Ecto neural progenitor cell (in vitro differentiated cells): Measurements from ENCODE around the gene LRRC38.
A peak's percentile ranks its signal among the peaks of the same experiment; 100 is the strongest.

Experiments
- DNase-seq: peaks from one replicate; pipeline ENCODE4 v3.0.0-alpha.2; 2018; ENCODE audit warnings: low spot score

LRRC38 gene

DNA sequence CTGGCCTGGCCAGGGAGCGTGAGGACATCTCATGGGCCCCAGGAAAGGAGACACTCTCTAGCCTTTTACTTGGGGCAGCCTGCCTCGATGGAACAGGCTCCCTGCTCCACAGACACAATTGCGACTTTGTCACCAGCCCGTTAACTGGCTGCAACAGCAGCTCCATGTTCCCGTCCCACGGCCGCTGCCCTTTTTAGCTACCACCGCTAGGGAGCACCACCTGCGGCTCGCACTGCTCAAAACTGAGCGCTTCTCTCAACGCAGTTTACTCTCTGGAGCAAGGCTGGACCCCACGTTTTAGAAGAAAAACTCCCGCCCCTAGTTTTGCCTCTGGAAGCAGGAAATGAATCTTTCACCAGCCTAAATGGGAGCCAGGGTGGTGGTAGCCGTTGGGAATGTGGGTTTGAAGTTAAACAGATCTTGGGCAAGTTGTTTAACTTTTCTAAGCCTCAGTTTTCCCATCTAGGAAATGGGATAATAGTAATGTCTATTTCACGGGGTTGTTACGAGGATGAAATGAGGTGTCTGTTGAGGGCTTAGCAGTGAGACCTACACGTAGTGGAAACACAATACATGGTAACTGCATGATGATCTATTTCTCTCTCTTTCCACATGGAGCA is 3.5 kb upstream of the LRRC38 start:
- DNase-seq = peak; percentile 70

DNA sequence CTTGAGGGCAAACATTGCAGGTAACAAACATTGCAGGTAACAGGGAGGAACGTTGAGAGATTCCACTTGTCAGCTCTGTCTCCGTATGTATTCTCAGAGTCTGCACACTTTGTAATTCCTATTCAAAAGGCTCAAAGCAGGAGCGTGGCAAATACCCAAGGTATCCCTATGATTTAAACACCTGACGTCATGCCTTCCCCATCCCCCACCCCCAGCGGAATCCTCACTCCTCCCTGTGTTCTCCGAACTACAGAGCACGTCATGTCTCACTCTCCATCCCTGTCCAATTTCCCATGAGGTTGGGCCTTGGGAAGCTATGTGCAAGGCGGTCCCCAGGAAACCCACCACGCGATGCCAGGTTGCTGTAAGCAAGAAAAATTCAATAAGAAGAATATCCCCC is 2.8 kb upstream of the LRRC38 start:
- no peak for DNase-seq

DNA sequence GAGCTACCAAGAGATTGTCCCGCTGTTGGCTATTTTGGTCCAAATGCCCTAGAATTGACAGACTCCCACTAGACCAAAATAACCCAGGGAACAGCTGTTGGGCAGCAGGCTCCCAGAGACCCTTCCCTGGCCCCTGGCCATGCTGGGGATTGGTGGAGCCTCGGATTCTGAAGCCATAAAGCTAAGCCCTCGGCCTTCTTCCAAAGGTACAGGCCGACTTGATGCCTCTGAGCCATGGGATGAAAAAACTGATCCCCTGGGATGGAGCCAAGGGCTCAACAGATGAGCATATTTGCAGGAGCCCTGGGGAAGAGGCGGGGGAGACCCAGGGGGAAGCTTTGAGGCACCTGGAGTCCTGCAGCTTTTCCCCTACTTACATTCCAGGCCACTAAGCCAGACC is 1.0 kb upstream of the LRRC38 start:
- DNase-seq = no peak

DNA sequence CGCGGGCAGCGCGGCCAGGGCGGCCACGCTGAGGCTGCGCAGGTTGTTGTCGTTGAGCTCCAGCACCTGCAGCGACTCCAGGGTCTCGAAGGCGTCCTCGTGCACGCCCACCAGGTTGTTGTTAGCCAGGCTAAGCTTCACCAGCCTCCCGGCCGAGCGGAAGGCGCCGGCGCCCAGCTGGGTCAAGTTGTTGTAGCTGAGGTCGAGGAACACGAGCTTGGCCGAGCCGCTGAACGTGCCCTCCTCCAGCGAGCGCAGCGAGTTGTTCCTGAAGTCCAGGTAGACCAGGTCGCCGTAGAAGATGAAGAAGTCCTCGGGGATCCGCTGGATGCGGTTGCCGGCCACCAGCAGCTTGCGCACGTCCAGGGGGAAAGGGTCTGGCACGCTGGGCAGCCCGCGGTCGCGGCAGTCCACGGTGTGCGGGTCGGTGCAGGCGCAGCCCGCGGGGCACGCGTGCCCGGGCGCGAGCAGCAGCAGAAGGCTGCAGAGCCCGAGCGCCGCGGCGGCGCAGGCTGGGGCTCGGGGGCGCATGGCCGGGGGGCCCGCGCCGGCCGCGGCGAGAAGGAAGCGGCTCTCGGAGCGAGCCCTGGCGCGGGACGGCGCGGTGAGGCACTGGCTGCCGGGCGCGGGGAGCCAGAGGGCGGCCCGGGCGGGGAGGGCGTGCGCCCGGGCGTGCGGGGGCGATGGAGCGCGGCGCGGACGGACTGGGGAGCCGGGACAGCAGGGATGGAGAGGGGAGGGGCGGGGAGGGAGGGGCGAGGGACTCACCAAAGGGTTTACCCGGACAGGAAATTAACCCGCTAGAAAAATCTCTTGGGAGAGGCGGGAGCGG is 524 bp downstream of the LRRC38 start:
- peak; percentile 56 for DNase-seq

DNA sequence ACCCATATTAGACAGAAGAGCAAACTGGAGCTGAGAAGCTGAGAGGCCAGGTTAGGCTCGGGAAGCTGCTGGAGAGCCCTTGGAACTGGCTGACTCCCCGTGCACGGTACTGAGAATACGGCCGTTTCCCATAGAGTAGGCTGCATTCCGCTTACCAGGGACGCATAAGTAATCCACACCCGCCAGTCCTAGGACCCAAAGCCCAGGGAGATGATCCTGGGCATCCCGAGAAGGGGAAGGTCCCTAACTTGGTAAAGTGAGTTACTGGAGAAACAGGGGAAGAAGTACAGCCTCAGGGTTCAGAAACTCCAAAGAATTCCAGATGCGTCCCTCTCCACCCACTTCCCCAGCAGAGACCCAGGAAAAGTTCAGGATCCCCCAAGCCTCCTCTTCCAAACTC is 1.3 kb downstream of the LRRC38 start:
- DNase-seq = no peak

DNA sequence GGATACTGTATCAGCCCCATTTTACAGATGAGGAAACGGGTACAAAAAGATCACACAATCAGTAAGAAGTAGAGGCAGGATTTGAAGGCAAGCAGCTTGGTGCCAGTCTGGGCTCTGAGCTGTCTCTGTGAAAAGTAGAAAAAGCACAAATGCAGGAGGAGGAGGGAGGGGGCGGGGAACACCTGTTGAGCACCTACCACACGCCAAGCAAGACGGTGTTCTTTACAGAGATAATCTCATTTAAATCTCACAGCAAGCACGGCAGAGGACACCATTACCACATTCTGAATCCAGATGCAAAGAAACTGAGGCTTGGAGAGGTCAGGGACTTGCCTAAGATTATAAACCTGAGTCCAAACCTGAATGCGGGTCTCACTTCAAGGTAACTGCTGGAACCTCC is 3.3 kb downstream of the LRRC38 start:
- no peak for DNase-seq

DNA sequence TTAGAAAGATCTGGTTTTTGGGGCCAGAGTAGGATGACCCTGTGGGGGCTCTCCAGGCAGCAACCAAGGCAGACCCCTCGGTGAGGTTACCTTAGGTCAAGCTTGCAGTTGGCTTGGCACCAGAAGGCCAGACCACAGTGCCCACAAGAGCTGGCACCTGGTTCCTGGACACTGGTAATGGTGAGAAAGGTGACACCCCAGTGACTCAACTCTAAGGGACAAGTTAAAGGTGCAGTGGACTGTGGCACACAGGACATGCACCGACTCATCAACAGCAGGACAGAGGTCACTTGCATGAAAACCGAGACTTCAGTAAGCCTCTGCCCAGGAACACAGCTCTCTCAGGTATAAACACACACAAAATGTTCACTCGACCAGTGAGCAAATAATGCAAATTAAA is 6.7 kb downstream of the LRRC38 start:
- DNase-seq = no peak

DNA sequence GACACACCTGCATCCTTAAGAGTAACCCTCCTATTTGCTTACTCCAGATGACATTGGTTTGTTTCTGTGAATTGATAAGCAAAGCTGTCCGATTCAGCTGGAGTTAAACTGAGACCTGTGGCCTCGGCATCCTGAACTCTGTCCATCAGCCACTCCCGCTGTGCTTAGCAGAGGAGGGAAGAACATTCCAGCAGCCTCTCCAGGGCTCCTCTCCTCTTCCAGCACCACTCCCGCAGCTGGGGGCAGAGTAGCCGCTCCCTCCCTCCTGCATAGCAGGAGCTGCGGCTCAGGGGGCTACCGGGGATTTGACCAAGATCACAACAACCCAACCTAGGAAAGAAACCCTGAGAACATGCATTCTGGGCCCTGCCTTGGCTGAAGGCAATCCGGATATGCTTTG is 8.8 kb downstream of the LRRC38 start:
- DNase-seq = no peak

DNA sequence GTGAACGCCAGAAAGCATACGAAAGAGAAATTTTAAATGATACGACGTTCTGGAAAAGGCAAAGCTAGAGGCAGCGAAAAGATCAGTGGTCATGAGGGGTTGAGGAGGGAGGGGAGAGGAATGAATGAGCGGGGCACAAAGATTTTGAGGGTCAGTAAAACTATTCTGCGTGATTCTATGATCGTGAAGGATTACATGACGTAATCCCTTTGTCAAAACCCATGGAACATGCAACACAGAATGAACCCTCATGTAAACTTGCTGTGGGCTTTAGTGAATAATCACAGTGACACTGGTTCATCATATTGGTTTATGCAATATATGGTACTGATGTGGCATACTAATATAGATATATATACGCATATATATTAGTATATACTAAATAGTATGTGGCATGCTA is 13.0 kb downstream of the LRRC38 start:
- DNase-seq = no peak

DNA sequence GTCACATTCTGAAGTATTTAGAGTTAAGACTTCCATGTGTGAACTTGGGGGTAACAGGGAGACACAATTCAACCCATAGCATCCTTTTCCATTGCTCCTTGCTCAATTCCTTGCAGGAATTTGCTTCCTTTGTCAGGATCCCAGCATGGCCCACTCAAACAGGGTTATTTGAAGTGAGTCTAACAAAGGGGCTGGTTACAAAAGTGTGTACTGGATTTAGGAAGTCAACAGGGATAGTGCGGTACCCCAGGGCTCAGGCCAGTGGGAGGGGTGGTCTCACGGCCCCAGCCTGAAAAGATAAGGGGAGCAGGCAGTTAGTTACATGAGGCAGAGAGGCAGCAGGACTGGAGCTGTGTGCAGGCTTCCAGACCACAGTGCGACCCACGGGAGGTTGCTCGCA is 14.4 kb downstream of the LRRC38 start:
- no peak for DNase-seq

DNA sequence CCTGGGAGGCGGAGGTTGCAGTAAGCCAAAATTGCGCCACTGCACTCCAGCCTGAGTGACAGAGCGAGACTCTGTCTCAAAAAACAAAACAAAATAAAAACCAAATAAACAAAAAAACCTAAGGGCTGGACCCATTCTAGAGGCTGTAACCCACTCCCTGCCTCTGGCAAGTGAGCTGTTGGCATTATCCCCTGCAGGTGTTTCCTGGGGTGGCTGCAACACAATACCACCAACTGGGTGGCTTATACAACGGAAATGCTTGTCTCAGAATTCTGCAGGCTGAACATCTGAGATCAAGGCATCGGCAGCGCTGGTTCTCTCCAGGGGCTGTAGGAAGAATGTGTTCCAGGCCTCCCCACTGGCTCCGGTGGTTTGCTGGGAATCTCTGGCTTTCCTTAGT is 15.2 kb downstream of the LRRC38 start:
- DNase-seq = no peak

DNA sequence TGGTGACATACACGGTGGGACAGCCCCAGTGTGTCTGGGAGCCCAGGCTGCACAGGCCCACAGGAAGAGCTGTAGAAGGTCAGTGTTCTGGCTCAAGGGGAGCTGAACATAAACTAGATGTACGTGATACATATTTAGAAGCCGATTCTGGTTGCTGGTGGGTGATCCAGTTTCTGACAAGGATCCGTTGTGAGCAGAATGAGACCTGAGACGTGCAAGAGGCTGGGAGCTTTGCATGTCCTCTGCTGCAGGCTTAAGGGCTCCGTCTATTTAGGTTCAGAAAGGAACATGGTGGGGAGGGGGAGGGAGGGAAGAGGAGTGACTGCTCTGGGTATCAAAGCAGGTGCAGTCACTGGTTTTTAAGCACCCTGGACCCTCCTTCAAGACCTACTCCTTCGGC is 18.6 kb downstream of the LRRC38 start:
- no peak for DNase-seq

DNA sequence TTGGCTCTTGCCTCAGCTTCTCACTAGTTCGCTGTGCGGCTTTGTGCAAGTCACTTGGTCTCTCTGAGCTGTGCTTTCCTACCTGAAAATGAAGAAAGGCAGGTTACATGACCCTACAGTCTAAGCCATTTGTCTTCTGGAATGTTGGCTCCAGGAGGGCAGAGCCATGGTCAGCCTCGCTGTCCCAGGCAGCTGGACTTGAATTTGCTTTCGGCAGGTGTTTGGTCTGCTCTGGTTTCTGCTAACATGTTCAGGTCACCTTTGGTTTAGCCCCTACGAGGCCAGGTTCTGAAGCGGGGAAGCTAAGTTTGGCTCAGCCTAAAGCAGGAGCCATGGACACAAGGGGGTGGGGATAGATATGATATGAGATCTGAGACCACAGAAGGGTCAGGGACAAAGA is 19.1 kb downstream of the LRRC38 start:
- DNase-seq = no peak

DNA sequence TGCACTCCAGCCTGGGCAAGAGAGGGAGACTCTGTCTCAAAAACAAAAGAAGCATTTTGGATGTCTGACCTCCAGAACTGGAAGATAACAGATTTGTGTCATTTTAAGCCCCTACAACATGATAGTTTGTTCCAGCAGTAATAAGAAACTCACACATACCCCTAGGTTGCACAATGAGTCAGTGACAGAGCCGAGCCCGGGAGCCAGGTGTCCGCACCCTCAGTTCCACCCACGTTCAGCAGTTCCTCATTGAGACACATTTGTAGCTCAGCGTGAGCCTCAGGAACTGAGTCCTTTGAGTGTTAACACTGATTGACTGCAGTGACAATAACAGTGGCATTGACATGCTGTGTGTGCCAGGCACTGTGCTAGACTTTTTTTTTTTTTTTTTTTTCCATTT is 19.8 kb downstream of the LRRC38 start:
- DNase-seq = no peak

DNA sequence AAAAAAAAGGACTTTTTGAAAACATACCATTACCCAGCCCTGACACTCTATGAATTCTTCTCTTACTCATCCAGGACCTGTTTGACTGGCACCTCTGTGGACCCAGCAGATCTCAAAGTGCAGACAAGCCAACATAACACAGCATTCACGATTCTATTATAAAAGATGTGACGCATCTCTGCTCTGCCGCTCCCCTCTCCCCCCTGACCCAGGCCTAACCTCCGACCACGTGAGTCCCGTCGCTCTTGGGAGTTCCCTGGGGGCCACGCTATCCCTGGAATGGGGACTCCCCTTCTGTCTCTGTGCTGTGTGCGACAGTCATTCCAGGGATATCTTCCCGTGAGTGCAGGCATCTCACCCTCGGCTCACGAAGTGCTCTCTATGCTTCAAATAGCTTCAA is 21.1 kb downstream of the LRRC38 start:
- no peak for DNase-seq

DNA sequence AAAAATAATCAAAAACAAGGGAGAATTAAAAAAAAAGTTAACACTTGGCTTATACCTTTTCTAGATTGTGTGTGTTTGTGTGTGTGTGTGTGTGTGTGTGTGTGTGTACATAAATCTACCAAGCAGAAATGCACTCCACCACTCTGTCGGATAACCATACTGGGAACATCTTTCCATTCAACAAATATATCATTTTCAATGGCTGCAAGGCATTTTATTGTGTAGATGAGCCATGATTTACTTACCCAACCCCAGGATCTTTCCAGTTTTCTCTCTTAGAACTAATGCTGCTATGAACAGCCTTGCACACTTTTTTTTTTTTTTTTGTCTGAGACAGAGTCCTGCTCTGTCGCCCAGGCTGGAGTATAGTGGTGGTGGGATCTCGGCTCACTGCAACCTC is 25.8 kb downstream of the LRRC38 start:
- no peak for DNase-seq

DNA sequence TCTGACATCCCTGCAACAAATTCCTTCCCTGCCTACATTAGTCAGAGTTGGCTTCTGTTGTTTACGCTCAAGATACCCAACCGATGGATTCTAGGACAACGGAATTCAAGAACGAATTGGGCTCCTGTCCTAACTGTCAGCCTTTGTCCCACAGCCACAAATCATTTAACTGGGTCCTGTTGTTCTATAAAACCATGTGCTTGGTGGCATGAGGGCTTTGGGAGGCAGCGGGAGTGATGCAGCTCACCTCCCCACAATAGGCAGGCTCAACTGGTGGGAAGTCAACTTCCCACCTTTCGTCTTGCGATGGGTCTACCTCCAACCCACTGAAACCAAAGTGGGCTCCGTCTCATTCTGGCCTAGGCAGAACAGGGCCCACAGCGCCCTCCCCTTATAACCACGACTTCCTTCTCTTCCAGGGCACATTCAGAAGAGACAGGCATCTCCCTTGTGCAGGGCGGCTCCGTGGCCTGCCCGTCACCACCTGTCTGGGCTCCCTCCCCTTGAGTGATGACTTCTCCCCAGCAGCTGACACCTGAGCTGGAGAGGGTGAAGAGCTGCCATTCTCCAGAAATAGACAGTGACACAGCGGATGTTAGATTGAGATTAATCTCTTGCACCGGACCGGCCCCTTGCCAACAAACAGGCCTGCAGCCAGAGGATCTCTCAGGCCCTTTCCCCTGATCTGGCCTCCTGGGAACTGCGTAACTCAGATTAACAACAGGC is 26.5 kb downstream of the LRRC38 start:
- no peak for DNase-seq

DNA sequence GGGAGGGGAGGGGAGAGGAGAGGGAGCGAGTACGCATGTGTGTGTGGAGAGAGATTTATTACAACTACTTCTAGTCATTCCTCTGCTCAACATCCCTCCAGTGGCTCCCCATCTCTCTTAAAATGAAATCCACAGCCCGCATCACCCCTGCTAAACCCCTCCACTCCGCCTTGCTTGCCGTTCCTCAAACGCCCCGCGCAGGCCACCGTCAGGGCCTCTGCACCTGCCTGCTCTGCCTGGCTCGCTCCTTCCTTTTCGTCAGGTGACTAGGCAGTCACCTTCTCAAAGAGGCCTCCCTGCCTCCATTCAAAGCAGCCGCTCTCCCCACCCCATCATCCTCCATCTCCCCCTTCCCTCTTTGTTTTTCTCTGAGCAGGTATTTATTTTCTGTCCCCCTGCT is 29.9 kb downstream of the LRRC38 start:
- DNase-seq = no peak

DNA sequence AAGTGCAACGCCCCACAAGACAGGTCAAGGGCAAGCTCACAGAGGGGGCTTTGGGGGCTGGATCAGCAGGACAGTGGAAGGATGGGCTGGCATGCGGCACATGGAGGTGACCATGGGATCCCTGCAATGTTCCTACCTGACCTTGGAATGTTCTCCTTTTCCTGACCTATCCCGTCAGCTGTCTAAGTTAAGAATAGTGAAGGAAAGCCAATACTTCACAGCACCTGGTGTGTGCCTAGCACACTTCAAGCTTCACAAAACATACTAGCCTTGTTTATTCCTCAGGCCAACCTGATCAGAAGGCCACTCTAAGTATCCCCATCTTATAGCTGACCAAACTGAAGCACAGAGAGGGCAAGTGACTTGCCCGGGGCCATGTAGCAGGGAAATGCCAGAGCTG is 31.2 kb downstream of the LRRC38 start:
- no peak for DNase-seq

DNA sequence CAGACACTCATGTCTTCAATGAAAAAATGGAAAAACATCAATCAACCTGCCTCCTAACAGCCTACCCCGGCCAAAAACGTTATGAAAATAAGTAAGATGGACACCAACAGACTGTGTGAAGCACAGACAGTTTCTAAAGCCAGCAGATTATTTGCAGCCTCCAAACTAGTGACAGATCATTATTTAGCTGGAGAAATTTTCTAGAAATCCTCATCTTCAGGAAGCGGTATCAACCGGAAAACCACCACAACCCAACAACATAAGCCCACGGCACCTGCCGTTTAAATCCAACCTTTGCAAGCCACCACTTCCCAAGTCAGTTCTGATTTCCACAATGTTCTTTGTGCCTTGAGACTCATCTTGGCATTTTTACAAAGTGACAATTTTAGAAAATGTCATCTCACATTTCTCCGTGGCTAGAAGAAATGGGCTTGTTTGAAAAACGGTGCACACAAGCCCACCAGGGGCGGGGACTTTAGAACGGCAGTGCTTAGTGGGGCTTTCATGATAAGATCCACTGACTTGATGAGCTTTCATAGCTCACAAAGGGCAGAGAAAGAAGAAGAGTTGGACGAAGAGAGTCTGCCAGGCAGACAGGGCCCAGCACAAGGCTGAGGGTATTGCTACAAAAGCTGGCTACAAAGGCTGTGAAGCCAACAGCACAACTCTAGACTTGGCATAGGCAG is 34.5 kb downstream of the LRRC38 start:
- no peak for DNase-seq

DNA sequence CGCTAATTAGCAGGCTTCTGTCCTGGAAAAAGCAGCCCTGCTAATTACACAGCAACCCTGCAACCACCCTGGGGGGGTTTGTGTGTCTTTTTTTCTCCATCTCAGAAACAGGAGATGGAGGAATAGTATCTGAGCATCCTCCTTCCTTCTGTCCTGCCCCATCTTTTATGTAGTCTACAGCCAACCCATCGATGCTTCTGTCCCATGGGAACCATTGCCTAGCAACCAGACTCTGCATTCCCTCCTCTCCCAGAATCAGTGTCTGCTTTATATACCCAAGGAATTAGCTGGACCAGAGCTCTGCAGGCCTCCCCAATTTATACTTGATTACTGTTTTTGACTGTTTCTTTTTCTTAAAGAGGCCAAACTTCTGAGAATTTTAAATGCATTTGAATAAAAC is 35.1 kb downstream of the LRRC38 start:
- DNase-seq = no peak

DNA sequence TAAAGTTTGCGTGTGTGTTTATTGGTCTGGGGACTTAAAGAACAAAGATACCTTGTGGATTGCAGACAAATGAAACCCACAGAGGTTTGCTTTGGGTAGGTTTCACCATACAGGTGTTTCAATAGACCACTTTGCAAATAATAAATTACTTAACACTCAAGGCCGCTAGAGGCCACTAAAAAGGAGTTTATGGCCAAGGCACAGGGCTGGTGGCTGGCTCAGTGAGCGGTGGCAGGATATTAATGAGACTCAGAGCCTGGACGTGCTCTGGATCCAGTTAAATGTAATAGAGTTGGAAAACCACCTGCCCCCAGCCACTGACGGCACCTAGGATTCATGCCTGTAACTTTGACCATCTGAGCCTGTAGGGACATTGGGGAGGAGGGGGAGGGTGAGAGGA is 44.5 kb downstream of the LRRC38 start:
- DNase-seq = no peak

DNA sequence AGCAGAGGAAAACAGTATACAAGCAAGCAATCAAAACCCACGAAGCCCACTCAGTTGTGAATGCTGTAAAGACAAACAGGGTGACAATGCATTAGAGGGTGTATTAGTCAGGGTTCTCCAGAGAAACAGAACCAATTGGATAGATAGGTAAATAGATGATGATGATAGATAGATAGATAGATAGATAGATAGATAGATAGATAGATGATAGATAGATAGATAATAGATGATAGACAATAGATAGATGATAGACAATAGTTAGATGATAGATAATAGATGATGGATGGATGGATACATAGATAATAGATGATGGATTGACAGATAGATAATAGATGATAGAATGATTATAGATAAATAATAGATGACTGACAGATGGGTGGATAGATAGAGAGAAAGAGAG is 48.3 kb downstream of the LRRC38 start:
- no peak for DNase-seq
